Right kidney (tissue), 1 donor: Measurements from ENCODE around the gene CPNE7.
"Not testable (repeated sequence)": the region's sequence is repeated elsewhere in the genome, so short reads cannot be mapped to it uniquely, and the experiment has no call there.

Experiments
- DNase-seq: peaks from one replicate; pipeline ENCODE4 v3.0.0-alpha.2; 2016

Gene CPNE7

DNA sequence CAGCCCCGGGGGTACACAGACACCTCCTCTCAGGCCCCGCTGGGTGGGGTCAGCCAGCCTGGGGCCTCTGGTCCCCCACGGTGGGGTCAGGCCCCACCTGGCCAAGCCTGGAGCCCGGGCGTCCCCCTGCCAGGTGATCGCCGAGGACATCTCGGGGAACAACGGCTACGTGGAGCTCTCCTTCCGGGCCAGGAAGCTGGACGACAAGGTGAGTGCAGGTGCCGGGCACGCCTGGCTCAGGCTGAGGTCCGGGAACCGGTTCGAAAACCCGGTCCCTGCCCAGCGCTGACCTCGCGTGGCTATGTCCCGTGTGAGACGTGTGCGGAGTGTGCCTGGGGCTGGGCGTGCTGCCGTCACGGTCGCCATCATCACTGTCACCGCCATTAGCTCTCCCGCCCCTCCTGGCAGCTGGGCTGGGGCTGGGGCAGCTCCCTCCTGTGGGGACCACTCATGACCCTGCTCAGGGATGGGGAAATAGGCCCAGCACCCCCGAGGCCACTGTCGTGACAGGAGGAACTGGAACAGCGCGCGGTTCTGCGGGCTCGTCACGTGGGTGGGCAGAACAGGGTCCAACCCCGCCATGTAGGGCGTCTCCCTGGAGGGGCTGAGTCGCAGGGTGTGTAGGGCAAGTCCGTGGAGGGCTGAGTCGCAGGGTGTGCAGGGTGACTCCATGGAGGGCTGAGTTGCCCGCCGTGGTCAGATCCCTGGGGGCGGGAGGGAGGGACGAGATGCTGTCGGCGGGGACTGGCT lies 8.5 kb downstream of the CPNE7 start:
- no peak for DNase-seq

DNA sequence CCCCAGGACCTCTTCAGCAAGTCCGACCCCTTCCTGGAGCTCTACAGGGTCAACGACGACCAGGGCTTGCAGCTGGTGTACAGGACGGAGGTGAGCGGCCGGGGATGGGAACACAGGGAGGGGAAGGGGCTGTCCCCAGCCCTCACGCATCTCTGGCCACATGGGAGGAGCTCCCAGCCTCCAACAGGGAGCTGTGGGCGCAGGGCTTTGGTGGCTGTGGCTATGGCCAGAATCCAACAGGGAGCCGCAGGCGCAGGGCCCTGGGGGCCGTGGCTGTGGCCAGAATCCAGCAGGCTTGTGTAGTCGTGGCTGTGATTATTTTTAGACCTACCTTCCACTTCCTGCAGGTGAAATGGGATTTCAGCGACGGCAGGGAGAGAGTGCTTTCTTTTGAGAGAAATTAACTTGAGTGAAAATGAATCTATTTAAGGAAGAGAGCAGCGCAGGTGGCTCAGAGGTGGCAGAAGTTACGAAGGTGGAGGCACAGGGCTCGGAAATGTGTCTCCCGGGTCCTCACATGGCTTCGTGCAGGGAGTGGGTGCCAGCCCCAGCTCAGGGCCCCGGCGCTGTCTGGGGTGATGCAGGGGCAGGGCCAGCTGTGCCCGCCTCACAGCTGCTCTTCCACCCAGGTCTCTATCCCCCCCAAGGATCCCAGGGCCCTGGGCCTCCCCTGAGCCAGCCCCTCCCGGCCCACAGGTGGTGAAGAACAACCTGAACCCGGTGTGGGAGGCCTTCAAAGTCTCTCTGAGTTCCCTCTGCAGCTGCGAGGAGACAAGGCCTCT lies 9.4 kb downstream of the CPNE7 start:
- no peak for DNase-seq

DNA sequence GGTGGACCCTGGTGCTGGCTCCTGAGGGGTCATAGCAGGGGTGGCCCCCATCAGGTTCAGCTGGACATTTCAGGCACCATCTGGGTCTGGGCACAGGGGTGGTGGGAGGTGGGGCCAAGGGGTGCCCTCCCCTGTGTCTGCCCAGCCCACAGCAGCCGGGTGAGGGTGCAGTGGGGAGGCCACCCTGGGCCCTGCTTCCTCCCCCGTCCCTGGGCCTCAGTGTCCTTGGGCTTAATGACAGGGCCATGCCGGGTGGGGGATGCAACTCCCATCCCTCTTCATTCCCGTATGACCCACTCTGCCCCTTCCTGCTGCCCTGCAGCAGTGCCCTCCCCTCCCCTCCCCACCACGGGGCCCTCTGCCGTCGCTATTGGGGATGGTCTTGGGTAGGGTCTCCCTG lies 10.7 kb downstream of the CPNE7 start:
- no peak for DNase-seq

DNA sequence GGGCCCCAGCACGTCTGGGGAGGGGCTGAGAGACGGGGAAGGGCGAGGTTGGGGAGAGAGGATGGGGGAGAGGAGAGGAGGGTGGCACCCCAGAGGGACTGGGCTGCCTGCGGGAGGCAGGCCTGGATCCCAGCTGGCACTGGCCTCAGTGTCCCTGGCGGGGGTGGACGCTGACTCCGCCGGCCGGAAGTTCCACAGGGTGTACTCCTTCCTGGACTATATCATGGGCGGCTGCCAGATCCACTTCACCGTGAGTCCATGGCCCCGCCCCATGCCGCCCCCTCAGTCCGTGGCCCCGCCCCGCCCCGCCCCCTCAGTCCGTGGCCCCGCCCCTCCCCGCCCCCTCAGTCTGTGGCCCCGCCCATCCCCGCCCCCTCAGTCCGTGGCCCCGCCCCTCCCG lies 11.3 kb downstream of the CPNE7 start:
- no peak for DNase-seq

DNA sequence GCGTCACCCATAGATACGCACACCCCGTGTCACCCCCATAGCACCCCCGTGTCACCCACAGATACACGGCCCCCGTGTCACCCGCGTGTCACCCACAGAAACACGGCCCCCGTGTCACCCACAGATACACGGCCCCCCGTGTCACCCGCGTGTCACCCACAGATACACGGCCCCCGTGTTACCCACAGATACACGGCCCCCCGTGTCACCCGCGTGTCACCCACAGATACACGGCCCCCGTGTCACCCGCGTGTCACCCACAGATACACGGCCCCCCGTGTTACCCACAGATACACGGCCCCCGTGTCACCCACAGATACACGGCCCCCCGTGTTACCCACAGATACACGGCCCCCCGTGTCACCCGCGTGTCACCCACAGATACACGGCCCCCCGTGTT lies 12.1 kb downstream of the CPNE7 start:
- DNase-seq = not testable (repeated sequence)

GRCh38 chr16:89588413-89589109 lies 13.0 kb downstream of the CPNE7 start:
- DNase-seq = no peak

GRCh38 chr16:89589241-89589926 lies 13.8 kb downstream of the CPNE7 start:
- DNase-seq = no peak

DNA sequence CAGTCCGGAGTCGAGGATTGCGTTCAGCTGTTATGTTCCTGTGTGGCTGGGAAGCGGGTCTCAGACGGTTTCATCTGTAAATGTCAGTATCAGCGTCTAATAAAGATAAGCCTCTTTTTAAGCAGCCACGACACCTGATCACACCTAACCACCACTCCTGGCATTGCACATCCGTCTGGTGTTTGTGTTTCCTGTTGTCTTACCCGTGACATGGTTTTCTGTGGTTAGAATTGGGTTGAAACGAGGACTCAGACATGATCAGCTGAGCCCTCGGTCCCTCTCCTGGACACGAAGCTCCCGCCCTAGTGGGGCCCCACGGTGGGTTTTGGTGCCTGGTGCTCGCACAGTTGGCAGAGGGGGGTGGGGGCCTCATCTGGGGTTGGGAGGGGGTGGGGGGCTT lies 18.3 kb downstream of the CPNE7 start:
- DNase-seq = no peak

DNA sequence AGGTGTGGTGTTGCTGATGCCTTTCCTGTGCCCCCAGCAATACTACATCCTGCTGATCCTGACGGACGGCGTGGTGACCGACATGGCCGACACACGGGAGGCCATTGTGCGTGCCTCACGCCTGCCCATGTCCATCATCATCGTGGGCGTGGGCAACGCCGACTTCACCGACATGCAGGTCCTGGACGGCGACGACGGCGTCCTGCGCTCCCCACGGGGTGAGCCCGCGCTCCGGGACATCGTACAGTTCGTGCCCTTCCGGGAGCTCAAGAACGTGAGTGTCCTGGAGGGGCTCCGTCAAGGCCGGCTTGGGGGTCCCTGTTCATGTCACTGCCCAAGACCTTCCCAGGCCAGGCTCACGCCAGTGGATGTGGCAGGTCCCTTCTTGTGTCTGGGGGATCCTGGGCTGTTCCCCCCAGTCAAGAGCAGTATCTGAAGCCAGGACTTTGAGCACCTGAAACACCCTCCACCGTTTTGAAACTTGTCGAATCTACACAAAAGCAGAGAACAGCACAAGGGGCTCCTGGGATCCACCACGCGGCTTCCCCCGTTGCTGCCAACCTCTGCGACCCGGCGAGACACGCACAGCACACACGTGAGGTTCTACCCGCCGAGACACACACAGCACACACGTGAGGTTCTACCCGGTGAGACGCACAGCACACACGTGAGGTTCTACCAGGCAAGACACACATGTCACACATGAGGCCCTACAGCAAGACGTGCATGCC lies 19.9 kb downstream of the CPNE7 start:
- DNase-seq = no peak

DNA sequence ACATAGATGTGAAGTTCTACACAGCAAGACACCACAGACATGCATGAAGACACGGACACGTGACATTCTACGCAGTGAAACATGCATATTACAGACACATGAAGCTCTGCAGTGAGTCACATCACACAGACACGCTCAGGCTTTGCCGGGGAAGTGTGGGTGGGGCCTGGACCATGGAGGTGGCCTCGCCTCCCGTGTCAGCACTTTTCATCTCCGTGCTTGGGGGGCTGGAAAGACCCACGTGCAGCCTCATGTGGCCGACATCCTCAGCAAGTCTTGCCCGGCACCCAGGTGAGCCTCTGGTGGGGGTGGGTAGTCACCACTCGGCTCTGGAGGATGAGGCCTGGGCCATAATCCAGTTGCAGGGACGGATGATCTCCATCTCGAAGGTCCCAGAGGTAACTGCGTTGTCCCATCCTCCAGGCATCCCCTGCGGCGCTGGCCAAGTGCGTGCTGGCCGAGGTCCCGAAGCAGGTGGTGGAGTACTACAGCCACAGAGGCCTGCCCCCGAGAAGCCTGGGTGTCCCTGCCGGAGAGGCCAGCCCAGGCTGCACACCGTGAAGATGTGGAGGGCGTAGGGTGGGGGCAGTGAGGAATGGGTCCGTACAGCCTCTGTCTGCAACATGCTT lies 20.6 kb downstream of the CPNE7 start:
- DNase-seq = no peak

DNA sequence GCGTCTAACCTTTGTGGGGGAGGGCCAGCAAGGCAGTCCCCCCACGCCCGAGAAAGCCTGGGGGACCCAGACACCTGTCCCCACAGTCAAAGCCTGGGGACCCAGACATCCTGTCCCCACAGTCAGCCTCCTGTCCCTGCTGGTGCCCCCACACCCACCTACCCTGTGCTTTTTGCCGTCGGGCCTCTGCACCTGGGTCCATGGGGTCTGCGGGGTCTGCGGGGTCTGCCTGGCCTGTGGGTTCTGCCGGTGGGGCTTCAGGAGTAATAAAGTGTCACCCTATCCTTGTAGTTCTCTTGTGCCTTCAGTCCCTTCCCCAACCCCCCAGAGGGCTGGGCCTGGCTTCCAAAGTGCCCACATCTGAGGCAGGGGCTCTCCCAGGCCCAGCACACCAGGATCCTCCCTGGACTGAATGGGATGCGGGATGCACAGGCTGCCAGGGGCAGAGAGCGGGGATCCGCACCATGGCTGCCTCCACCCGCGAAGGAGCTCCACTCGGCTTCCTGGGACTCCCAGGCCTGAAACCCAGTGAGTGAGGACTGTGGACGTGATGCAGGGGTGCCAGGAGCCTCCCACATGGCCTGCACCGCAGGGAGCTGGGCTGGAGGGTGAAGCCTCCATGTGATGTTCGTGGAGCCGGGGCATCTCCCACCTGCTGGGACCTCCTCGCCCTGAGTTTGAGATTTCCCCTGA lies 21.5 kb downstream of the CPNE7 start:
- DNase-seq = no peak

DNA sequence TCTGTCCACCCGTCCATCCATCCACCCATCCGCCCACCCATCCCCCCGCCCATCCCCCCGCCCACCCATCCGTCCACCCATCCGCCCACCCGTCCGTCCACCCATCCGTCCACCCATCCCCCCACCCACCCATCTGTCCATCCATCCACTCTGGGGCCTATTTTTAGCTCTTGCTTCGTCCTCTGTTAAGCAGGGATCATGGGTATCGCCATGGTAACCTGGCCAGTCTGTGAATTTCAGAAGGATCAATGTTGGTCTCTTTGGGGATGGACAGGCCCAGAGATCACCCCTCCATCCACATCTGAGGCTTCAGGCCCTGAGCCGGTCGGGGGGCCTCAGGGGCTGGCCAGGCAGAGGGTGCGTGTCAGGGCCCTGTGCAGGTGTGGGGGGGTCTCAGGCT lies 22.6 kb downstream of the CPNE7 start:
- DNase-seq = no peak

GRCh38 chr16:89599451-89599858 lies 23.9 kb downstream of the CPNE7 start:
- peak; percentile 16 for DNase-seq

DNA sequence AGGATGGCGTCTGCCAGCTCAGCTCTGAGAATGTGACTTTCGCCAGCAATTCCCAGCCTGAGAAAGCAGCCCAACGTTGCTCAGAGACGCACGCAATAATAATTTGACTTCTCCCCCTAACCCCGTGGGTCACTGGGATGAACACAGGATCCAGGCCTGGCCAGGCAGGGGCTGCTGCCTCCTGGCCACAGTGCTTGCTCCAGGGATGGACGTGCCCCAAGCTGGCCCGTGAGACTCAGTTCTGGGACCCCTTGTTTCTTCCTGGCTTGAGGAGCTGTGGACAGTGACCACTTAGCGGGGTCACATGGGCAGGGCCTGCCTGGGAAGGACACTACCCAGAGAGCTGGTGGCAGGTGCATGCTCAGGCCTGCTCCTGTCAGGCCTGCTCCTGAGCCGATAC lies 24.3 kb downstream of the CPNE7 start:
- DNase-seq = no peak

DNA sequence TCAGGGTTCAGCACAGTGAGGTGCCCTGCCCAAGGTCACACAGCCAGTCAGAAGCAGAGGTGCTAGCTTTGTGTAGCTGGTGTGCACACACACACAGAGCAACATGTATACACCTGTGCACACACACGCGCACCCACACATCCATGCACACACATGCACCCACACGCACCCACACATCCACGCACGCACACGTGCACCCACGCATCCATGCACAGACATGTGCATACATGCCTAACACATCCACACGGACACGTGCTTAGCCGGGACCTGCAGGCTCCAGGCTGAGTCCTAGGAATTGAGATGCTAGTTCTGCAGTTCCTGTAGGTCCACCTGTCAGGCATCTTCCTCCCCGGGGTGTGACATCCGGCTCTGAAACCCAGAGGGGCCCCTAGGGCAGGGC lies 24.9 kb downstream of the CPNE7 start:
- peak; percentile 6 for DNase-seq

DNA sequence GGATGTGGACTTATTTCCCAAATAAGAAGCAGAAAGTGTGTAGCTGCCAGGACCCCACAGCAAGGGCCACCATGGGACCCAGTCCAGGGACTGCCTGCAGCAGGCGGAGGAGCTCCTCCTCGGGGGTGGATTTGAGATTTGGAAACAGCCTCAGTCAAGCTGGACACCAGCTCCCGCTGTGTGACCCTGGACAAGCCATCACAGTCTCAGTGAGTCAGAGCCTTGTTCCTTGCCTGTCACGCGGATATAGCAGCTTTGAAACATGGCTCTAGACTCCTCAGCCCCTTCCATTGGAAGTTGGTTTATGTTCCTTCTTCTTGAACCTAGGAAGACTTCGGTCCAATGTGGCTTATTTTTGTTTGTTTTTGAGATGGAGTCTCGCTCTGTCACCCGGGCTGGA lies 25.4 kb downstream of the CPNE7 start:
- peak; percentile 1 for DNase-seq

DNA sequence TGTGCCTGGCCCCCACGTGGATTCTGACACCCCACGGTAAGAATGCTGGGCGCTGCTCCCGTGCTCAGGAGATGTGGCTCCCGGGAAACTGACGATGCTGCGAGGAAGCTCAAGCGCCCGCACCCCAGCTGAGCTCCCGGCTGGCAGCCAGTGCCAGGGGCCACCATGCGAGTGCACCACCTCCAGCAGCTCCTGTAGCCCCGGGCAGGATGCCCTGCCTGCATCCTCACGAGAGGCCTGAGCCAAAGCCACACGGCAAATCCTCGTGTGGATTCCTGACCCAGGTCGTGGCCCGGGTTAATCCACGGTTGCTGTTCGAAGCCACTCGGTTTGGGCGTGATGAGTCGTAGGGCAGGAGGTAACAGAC lies 26.3 kb downstream of the CPNE7 start:
- DNase-seq = no peak

DNA sequence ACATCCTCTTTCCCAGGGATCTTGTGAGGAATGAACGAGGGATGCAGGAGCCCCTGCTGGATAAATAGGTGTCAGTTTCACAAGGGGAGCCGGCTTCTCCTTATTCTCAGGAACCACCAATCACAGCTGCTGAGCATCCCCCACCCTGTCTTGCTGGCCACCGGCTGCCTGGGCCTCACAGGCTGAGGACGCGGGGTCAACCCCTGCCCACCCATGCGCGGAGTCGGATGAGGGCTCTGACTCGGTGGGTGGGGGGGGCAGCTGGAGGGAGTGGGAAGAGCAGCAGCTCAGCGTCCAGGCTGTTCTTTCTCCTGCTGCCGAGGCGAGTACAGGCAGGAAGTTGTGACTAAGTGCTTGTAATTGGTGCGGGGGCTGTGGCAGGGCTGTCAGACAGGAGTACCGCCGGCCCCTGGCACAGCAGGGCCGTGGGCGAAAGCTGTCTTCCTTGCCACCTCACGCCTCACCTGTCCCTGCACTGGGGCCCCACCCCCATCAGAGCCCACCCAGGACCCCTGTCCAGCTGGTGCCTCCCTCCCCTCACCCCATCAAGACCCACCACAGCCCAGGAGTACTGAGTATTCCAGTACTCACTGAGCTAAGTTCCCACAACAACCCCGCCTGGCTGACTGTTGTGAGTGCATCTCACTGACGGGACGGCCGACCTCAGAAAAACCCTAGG lies 26.9 kb downstream of the CPNE7 start:
- DNase-seq = peak; percentile 75

DNA sequence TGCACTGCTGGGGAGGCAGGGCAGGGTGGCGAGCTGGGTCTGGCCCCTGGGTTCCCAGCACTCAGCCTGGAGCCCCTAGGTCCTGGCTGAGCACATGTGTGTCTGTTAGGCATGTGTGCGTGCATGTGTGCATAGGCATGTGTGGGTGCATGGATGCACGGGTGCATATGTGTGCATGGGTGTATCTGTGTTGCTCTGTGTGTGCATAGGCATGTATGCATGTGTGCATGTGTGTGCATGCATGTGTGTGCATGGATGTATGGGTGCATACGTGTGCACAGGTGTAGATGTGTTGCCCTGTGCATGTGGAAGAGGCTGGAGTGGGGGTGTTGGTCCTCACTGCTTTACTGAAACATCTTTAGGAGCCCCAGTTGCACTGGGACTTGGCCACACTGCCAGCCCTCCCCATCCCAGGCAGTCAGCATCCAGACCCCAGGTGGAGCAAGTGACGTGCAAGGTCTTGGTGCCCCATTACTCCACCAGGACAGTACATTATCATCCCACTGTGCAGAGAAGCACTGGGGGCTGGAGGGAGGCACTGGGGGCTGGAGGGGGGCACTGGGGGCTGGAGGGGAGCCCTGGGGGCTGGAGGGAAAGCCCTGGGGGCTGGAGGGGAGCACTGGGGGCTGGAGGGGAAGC lies 27.5 kb downstream of the CPNE7 start:
- DNase-seq = no peak

GRCh38 chr16:89604764-89605163 lies 29.2 kb downstream of the CPNE7 start:
- no peak for DNase-seq
